ENCODE data around the gene GSS.

The GSS gene

GRCh38 chr20:34920055-34920454 is 35.6 kb downstream of the GSS start:
- no peaks in the 10 kb centered on the region for H3K36me3 ChIP-seq (ENCODE audit: control insufficient read depth, insufficient read depth, low read length)
- H3K9ac ChIP-seq, result no peak overlapping the region
- no peaks in the 10 kb centered on the region for H3K4me1 ChIP-seq
- H3K27me3 ChIP-seq (ENCODE audit: control insufficient read depth, insufficient read depth, low read length), result no peaks in the 10 kb centered on the region
- no peak overlapping the region for H3K27ac ChIP-seq
- no peak overlapping the region for H3K4me2 ChIP-seq (ENCODE audit: low read length)
- H3K79me2 ChIP-seq, result no peaks in the 10 kb centered on the region
- TF ChIP-seq, protein P1, sequence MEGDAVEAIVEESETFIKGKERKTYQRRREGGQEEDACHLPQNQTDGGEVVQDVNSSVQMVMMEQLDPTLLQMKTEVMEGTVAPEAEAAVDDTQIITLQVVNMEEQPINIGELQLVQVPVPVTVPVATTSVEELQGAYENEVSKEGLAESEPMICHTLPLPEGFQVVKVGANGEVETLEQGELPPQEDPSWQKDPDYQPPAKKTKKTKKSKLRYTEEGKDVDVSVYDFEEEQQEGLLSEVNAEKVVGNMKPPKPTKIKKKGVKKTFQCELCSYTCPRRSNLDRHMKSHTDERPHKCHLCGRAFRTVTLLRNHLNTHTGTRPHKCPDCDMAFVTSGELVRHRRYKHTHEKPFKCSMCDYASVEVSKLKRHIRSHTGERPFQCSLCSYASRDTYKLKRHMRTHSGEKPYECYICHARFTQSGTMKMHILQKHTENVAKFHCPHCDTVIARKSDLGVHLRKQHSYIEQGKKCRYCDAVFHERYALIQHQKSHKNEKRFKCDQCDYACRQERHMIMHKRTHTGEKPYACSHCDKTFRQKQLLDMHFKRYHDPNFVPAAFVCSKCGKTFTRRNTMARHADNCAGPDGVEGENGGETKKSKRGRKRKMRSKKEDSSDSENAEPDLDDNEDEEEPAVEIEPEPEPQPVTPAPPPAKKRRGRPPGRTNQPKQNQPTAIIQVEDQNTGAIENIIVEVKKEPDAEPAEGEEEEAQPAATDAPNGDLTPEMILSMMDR (IDR thresholded peaks at IDR 0.05), result no peak
- H2AFZ ChIP-seq, result no peak overlapping the region
- H3K4me3 ChIP-seq (ENCODE audit: low read depth, low read length), result no peak overlapping the region
- no peaks in the 10 kb centered on the region for H3K9me3 ChIP-seq (ENCODE audit: control insufficient read depth, low read length)

- Histone ChIP-seq H3K79me2 (peaks cover 8% of the 10 kb centered on the region), H3K9me3 (ENCODE audit: control insufficient read depth, low read length) (no peaks in the 10 kb centered on the region), H3K4me2 (ENCODE audit: low read length) (no peak overlapping the region), H3K4me3 (ENCODE audit: low read depth, low read length) (no peak overlapping the region), H3K27ac (no peak overlapping the region), H2AFZ (no peak overlapping the region), H3K4me1 (no peaks in the 10 kb centered on the region), H3K9ac (no peak overlapping the region), H3K36me3 (ENCODE audit: control insufficient read depth, insufficient read depth, low read length) (no peaks in the 10 kb centered on the region), H3K27me3 (ENCODE audit: control insufficient read depth, insufficient read depth, low read length) (no peaks in the 10 kb centered on the region)
- TF ChIP-seq, protein P1 (IDR thresholded peaks at IDR 0.05), result no peak
Observed at GRCh38 chr20:34916774-34917354, 38.7 kb downstream of the GSS start.

GRCh38 chr20:34915749-34916455 is 39.7 kb downstream of the GSS start:
- no peak overlapping the region for H2AFZ ChIP-seq
- no peak overlapping the region for H3K27ac ChIP-seq
- no peaks in the 10 kb centered on the region for H3K36me3 ChIP-seq (ENCODE audit: control insufficient read depth, insufficient read depth, low read length)
- no peaks in the 10 kb centered on the region for H3K4me1 ChIP-seq
- H3K9ac ChIP-seq, result no peak overlapping the region
- no peak overlapping the region for H3K4me2 ChIP-seq (ENCODE audit: low read length)
- TF ChIP-seq, protein P1 (IDR thresholded peaks at IDR 0.05), result no peak
- H3K79me2 ChIP-seq, result peaks cover 12% of the 10 kb centered on the region
- no peaks in the 10 kb centered on the region for H3K27me3 ChIP-seq (ENCODE audit: control insufficient read depth, insufficient read depth, low read length)
- H3K9me3 ChIP-seq (ENCODE audit: control insufficient read depth, low read length), result no peaks in the 10 kb centered on the region
- H3K4me3 ChIP-seq (ENCODE audit: low read depth, low read length), result no peak overlapping the region

- no peaks in the 10 kb centered on the region for H3K36me3 ChIP-seq (ENCODE audit: control insufficient read depth, insufficient read depth, low read length)
- TF ChIP-seq, protein P1 (IDR thresholded peaks at IDR 0.05), result no peak
- no peaks in the 10 kb centered on the region for H3K9me3 ChIP-seq (ENCODE audit: control insufficient read depth, low read length)
- no peak overlapping the region for H3K4me3 ChIP-seq (ENCODE audit: low read depth, low read length)
- no peak overlapping the region for H3K27ac ChIP-seq
- H3K4me1 ChIP-seq, result no peaks in the 10 kb centered on the region
- no peak overlapping the region for H2AFZ ChIP-seq
- peaks cover 12% of the 10 kb centered on the region for H3K79me2 ChIP-seq
- H3K4me2 ChIP-seq (ENCODE audit: low read length), result no peak overlapping the region
- no peak overlapping the region for H3K9ac ChIP-seq
- H3K27me3 ChIP-seq (ENCODE audit: control insufficient read depth, insufficient read depth, low read length), result no peaks in the 10 kb centered on the region
Observed at GRCh38 chr20:34915131-34915530, 40.5 kb downstream of the GSS start.
